ENCODE data around the gene MKI67.

MKI67 gene

GRCh38 chr10:128051548-128051947, 74.7 kb downstream of the MKI67 start:
- Histone ChIP-seq H3K4me1 (ENCODE audit: control insufficient read depth, insufficient read depth, low read length) (peaks cover 5% of the 10 kb centered on the region), H3K9ac (ENCODE audit: low read depth, low read length) (no peak overlapping the region), H3K36me3 (ENCODE audit: insufficient read depth, low read length) (no peaks in the 10 kb centered on the region), H3K9me3 (replicated peaks; ENCODE audit: low read length) (no peaks in the 10 kb centered on the region), H3K4me2 (ENCODE audit: low read length) (no peak overlapping the region), H3K27me3 (ENCODE audit: control insufficient read depth, insufficient read depth, low read length) (no peaks in the 10 kb centered on the region), H3K4me3 (ENCODE audit: low read length) (no peak overlapping the region)

- Histone ChIP-seq H3K4me2 (ENCODE audit: low read length) (no peak overlapping the region), H3K4me1 (ENCODE audit: control insufficient read depth, insufficient read depth, low read length) (peaks cover 5% of the 10 kb centered on the region), H3K9ac (ENCODE audit: low read depth, low read length) (no peak overlapping the region), H3K9me3 (replicated peaks; ENCODE audit: low read length) (no peaks in the 10 kb centered on the region), H3K4me3 (ENCODE audit: low read length) (no peak overlapping the region), H3K36me3 (ENCODE audit: insufficient read depth, low read length) (no peaks in the 10 kb centered on the region), H3K27me3 (ENCODE audit: control insufficient read depth, insufficient read depth, low read length) (no peaks in the 10 kb centered on the region)
Measured at GRCh38 chr10:128050936-128051335, 75.3 kb downstream of the MKI67 start.

GRCh38 chr10:128050121-128050516, 76.1 kb downstream of the MKI67 start:
- no peaks in the 10 kb centered on the region for H3K36me3 ChIP-seq (ENCODE audit: insufficient read depth, low read length)
- H3K9ac ChIP-seq (ENCODE audit: low read depth, low read length): no peak overlapping the region
- H3K4me3 ChIP-seq (ENCODE audit: low read length): no peak overlapping the region
- no peaks in the 10 kb centered on the region for H3K9me3 ChIP-seq (replicated peaks; ENCODE audit: low read length)
- H3K4me2 ChIP-seq (ENCODE audit: low read length): no peak overlapping the region
- H3K27me3 ChIP-seq (ENCODE audit: control insufficient read depth, insufficient read depth, low read length): no peaks in the 10 kb centered on the region
- H3K4me1 ChIP-seq (ENCODE audit: control insufficient read depth, insufficient read depth, low read length): peaks cover 5% of the 10 kb centered on the region

GRCh38 chr10:128049226-128050120, 76.8 kb downstream of the MKI67 start:
- no peak overlapping the region for H3K4me3 ChIP-seq (ENCODE audit: low read length)
- peaks cover 5% of the 10 kb centered on the region for H3K4me1 ChIP-seq (ENCODE audit: control insufficient read depth, insufficient read depth, low read length)
- H3K4me2 ChIP-seq (ENCODE audit: low read length): no peak overlapping the region
- no peaks in the 10 kb centered on the region for H3K9me3 ChIP-seq (replicated peaks; ENCODE audit: low read length)
- H3K9ac ChIP-seq (ENCODE audit: low read depth, low read length): no peak overlapping the region
- H3K36me3 ChIP-seq (ENCODE audit: insufficient read depth, low read length): no peaks in the 10 kb centered on the region
- no peaks in the 10 kb centered on the region for H3K27me3 ChIP-seq (ENCODE audit: control insufficient read depth, insufficient read depth, low read length)

GRCh38 chr10:128048819-128049210, 77.4 kb downstream of the MKI67 start:
- Histone ChIP-seq H3K9me3 (replicated peaks; ENCODE audit: low read length) (no peaks in the 10 kb centered on the region), H3K4me1 (ENCODE audit: control insufficient read depth, insufficient read depth, low read length) (peaks cover 5% of the 10 kb centered on the region), H3K27me3 (ENCODE audit: control insufficient read depth, insufficient read depth, low read length) (no peaks in the 10 kb centered on the region), H3K4me2 (ENCODE audit: low read length) (no peak overlapping the region), H3K9ac (ENCODE audit: low read depth, low read length) (no peak overlapping the region), H3K4me3 (ENCODE audit: low read length) (no peak overlapping the region), H3K36me3 (ENCODE audit: insufficient read depth, low read length) (no peaks in the 10 kb centered on the region)

GRCh38 chr10:128047991-128048818, 78.0 kb downstream of the MKI67 start:
- Histone ChIP-seq H3K4me3 (ENCODE audit: low read length) (no peak overlapping the region), H3K27me3 (ENCODE audit: control insufficient read depth, insufficient read depth, low read length) (no peaks in the 10 kb centered on the region), H3K4me1 (ENCODE audit: control insufficient read depth, insufficient read depth, low read length) (peaks cover 5% of the 10 kb centered on the region), H3K36me3 (ENCODE audit: insufficient read depth, low read length) (no peaks in the 10 kb centered on the region), H3K9me3 (replicated peaks; ENCODE audit: low read length) (no peaks in the 10 kb centered on the region), H3K4me2 (ENCODE audit: low read length) (no peak overlapping the region), H3K9ac (ENCODE audit: low read depth, low read length) (no peak overlapping the region)

GRCh38 chr10:128047351-128047750, 78.9 kb downstream of the MKI67 start:
- H3K4me2 ChIP-seq (ENCODE audit: low read length): no peak overlapping the region
- H3K9ac ChIP-seq (ENCODE audit: low read depth, low read length): no peak overlapping the region
- no peak overlapping the region for H3K4me3 ChIP-seq (ENCODE audit: low read length)
- H3K9me3 ChIP-seq (replicated peaks; ENCODE audit: low read length): no peaks in the 10 kb centered on the region
- no peaks in the 10 kb centered on the region for H3K36me3 ChIP-seq (ENCODE audit: insufficient read depth, low read length)
- H3K4me1 ChIP-seq (ENCODE audit: control insufficient read depth, insufficient read depth, low read length): peaks cover 5% of the 10 kb centered on the region
- no peaks in the 10 kb centered on the region for H3K27me3 ChIP-seq (ENCODE audit: control insufficient read depth, insufficient read depth, low read length)

- Histone ChIP-seq H3K36me3 (ENCODE audit: insufficient read depth, low read length) (no peaks in the 10 kb centered on the region), H3K9ac (ENCODE audit: low read depth, low read length) (no peak overlapping the region), H3K4me1 (ENCODE audit: control insufficient read depth, insufficient read depth, low read length) (peaks cover 5% of the 10 kb centered on the region), H3K4me3 (ENCODE audit: low read length) (no peak overlapping the region), H3K4me2 (ENCODE audit: low read length) (no peak overlapping the region), H3K9me3 (replicated peaks; ENCODE audit: low read length) (no peaks in the 10 kb centered on the region), H3K27me3 (ENCODE audit: control insufficient read depth, insufficient read depth, low read length) (no peaks in the 10 kb centered on the region)
Measured at GRCh38 chr10:128046953-128047290, 79.3 kb downstream of the MKI67 start.

Data from skeletal muscle satellite cell (primary cell).